Cardiac muscle cell (in vitro differentiated cells and primary cell): ENCODE measurements around the gene SUSD2. TPM values are rescaled to one million over a fixed set of nuclear protein-coding genes. Genes with fewer than 3 reads are reported as not detected.
A peak's percentile ranks its signal among the peaks of the same experiment; 100 is the strongest.
"Not testable (repeated sequence)": the region's sequence is repeated elsewhere in the genome, so short reads cannot be mapped to it uniquely, and the experiment has no call there.

Experiments
- DNase-seq, 2 donors: peaks; one replicate each; pipeline versions ENCODE4 v3.0.0 to v3.0.0-alpha.2; 2010 to 2017; ENCODE audit warnings: low read depth in 1 of 2, low spot score in 1 of 2
- H3K27ac ChIP-seq: fragments of 200-600 bp; sonication (generic); 2 replicates; pipeline ENCODE4 v1.5.1; 2016
- H3K27me3 ChIP-seq: fragments of 200-600 bp; sonication (generic); 2 replicates; pipeline ENCODE4 v1.6.0; 2016; ENCODE audit warnings: control low read depth
- H3K36me3 ChIP-seq: fragments of 200-600 bp; sonication (generic); 2 replicates; pipeline ENCODE4 v1.5.1; 2016; ENCODE audit warnings: control low read depth
- H3K4me1 ChIP-seq: fragments of 200-600 bp; sonication (generic); 2 replicates; pipeline ENCODE4 v1.8.1; 2017; ENCODE audit warnings: low read depth, mild to moderate bottlenecking, mixed run types
- H3K4me3 ChIP-seq: fragments of 200-600 bp; sonication (generic); 2 replicates; pipeline ENCODE4 v1.5.1; 2016; ENCODE audit warnings: mild to moderate bottlenecking
- H3K9me3 ChIP-seq: fragments of 200-600 bp; sonication (generic); 2 replicates; pipeline ENCODE4 v1.5.1; 2017; ENCODE audit warnings: low read depth, mild to moderate bottlenecking, control low read depth
- polyA plus RNA-seq: library from polyadenylated mRNA; unstranded; fragments of >200 nt; fragmentation: Nextera tagmentation; extraction: Ambion mirVana; gene quantifications from 2 replicates; pipeline ENCODE4 v1.2.1, GENCODE V29; 2016
- total RNA-seq: library from RNA; depleted of rRNA; stranded (reverse); fragments of >200 nt; gene quantifications from 2 replicates; pipeline ENCODE4 v1.2.3, GENCODE V29; 2016
- TF ChIP-seq, protein P1 (sequence below): IDR thresholded peaks from 2 replicates; pipeline ENCODE4 v1.5.1; 2012; ENCODE audit warnings: low read depth, mild to moderate bottlenecking, low read length

The SUSD2 gene
- total and polyA plus RNA-seq, 2 experiments from 2014 or later, result 1.8 to 2.6 TPM

DNA sequence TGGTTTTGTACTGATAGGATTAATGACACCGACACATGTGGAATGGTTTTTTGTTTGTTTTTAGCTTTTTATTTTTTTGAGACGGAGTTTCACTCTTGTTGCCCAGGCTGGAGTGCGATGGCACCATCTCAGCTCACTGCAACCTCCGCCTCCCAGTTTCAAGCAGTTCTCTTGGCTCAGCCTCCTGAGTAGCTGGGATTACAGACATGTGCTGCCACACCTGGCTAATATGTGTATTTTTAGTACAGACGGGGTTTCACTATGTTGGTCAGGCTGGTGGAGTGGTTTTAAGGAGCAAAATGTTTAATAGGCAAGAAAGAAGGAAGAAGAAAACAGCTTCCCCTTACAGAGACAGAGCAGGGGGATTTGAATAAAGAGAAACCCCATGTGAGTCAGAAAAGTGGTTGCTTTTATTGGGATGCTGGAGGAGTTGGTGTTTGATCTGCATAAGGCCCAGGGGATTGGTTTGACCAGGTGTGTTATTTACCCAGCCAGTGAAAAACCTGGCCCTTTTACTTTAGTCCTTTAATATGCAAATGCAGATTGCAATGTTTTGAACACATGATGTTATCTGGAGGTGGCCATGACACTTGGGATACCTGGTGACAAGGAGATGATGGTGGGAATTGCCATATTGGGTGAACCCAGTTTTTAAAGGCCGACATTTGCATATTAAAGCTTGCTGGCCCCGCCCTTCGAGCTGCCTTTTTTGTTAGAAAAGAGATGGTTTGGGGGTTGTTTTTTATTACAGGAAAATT, 24.3 kb downstream of the SUSD2 start:
- DNase-seq, result no peak
- TF ChIP-seq, protein P1, sequence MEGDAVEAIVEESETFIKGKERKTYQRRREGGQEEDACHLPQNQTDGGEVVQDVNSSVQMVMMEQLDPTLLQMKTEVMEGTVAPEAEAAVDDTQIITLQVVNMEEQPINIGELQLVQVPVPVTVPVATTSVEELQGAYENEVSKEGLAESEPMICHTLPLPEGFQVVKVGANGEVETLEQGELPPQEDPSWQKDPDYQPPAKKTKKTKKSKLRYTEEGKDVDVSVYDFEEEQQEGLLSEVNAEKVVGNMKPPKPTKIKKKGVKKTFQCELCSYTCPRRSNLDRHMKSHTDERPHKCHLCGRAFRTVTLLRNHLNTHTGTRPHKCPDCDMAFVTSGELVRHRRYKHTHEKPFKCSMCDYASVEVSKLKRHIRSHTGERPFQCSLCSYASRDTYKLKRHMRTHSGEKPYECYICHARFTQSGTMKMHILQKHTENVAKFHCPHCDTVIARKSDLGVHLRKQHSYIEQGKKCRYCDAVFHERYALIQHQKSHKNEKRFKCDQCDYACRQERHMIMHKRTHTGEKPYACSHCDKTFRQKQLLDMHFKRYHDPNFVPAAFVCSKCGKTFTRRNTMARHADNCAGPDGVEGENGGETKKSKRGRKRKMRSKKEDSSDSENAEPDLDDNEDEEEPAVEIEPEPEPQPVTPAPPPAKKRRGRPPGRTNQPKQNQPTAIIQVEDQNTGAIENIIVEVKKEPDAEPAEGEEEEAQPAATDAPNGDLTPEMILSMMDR, result no peak
- no peaks in the 10 kb centered on the region for H3K27me3 ChIP-seq
- no peak overlapping the region for H3K27ac ChIP-seq
- no peaks in the 10 kb centered on the region for H3K4me1 ChIP-seq
- H3K9me3 ChIP-seq, result no peaks in the 10 kb centered on the region
- H3K36me3 ChIP-seq, result no peaks in the 10 kb centered on the region
- H3K4me3 ChIP-seq, result no peak overlapping the region

DNA sequence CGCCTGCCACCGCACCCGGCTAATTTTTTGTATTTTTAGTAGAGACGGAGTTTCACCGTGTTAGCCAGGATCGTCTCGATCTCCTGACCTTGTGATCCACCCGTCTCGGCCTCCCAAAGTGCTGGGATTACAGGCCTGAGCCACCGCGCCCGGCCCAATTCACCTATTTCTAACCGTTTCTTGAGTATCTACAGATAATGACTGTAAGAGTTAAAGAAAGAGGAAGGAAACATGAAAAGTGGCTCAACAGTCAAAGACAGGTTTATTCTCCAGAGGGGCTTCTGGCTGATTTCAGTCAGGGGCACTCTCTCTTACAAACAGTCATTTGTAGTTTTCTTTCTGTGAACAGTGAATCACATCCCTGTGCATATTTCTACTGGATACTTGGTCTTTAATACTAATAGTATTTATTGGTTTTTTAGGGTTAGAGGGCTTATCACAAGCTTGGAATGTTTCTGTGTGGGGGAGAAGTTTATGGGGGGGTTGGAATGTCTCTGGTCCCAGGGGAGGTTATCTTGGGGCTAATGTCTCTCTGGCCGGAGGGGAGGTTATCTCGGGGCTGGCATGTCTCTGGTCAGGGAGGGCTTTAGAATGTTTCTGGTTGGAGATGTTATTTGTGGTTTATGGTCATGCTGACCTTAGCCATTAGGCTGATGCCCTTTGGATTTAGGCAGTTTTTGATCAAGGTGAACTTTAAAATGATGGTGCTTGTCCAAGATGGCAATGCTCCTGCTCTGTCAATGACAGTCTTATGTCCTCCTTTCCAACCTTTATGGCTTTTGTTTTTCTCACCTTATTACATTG, 25.4 kb downstream of the SUSD2 start:
- H3K27ac ChIP-seq, H3K4me1 ChIP-seq, H3K9me3 ChIP-seq, H3K36me3 ChIP-seq, H3K27me3 ChIP-seq, H3K4me3 ChIP-seq: not testable (repeated sequence)
- DNase-seq, result peak in 1 of 2 donors; percentile 60

- H3K4me3 ChIP-seq, result no peak overlapping the region
- H3K36me3 ChIP-seq, result no peaks in the 10 kb centered on the region
- no peaks in the 10 kb centered on the region for H3K9me3 ChIP-seq
- H3K4me1 ChIP-seq, result no peaks in the 10 kb centered on the region
- TF ChIP-seq, protein P1, result no peak
- no peak overlapping the region for H3K27ac ChIP-seq
- H3K27me3 ChIP-seq, result no peaks in the 10 kb centered on the region
- peak in 1 of 2 donors; percentile 29 for DNase-seq
Measured at GRCh38 chr22:24207264-24208011, 26.2 kb downstream of the SUSD2 start.

GRCh38 chr22:24208012-24208749, 26.9 kb downstream of the SUSD2 start:
- Histone ChIP-seq H3K36me3 (no peaks in the 10 kb centered on the region), H3K27ac (no peak overlapping the region)

GRCh38 chr22:24209016-24209415, 27.7 kb downstream of the SUSD2 start:
- TF ChIP-seq, protein P1, result no peak
- no peaks in the 10 kb centered on the region for H3K36me3 ChIP-seq
- no peaks in the 10 kb centered on the region for H3K4me1 ChIP-seq
- no peaks in the 10 kb centered on the region for H3K27me3 ChIP-seq
- no peak overlapping the region for H3K4me3 ChIP-seq
- DNase-seq, result no peak
- no peaks in the 10 kb centered on the region for H3K9me3 ChIP-seq
- H3K27ac ChIP-seq, result no peak overlapping the region

More at GRCh38 chr22:24208012-24208749, 26.9 kb downstream of the SUSD2 start:
- Histone ChIP-seq H3K27me3 (no peaks in the 10 kb centered on the region), H3K9me3 (no peaks in the 10 kb centered on the region), H3K4me1 (no peaks in the 10 kb centered on the region), H3K4me3 (no peak overlapping the region)
- DNase-seq, result peak in 1 of 2 donors; percentile 98
- TF ChIP-seq, protein P1, result no peak
